Measurements from ENCODE around the gene UBE2D2.
"Not testable (repeated sequence)": the region's sequence is repeated elsewhere in the genome, so short reads cannot be mapped to it uniquely, and the experiment has no call there.

The UBE2D2 gene

DNA sequence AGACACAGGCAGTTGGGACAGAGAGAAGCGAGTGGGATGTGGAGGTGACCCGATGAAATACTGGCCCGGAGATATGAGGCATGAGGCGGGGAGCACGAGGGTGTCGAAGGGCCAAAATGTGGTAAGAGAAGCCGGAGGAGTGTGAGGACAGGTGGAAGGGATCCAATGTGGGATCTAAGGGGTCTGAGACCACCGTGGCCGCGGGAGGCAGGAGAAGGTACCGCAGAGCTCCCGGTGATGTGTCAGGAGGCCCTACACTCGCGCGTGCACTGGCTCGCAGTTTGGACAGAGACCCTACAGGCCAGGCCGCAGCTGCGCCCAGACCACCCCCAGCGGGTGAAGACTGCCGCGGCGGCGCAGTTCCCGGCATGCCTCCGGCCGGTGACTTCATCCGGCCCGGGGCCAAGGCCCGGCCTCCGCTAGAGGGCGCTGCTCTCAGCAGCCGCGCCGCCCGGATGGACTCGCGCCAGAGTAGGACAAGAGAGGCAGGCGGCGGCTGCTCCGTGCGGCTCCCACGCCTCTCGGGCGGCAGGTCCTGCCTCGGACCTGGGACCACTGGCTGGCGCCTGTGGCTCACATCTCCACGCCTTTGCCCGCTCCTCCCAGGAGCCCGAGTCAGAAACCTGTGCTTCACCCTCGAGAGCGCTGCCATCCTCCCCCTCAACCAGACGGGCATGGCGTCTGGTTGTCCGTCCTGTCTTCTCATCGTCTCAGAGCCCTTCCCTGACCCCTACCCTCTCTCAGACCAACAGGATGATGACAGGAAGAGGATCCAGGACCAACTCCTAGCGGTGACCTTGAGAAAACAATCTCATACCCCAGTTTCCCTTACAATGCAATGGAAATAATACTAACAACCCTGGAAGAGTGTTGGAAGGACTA, 43.2 kb upstream of the UBE2D2 start:
- Mint-ChIP-seq H3K36me3 (ENCODE audit: low read depth) (no peaks in the 10 kb centered on the region), H3K9me3 (no peaks in the 10 kb centered on the region), H3K27me3 (ENCODE audit: low read depth) (peaks cover 7% of the 10 kb centered on the region), H3K4me3 (peak overlapping the region; percentile 66 to 87 (median 86)), H3K27ac (peak overlapping the region; percentile 86 to 91 (median 86)), H3K4me1 (peaks cover 17% of the 10 kb centered on the region)
- TF ChIP-seq, protein P1, sequence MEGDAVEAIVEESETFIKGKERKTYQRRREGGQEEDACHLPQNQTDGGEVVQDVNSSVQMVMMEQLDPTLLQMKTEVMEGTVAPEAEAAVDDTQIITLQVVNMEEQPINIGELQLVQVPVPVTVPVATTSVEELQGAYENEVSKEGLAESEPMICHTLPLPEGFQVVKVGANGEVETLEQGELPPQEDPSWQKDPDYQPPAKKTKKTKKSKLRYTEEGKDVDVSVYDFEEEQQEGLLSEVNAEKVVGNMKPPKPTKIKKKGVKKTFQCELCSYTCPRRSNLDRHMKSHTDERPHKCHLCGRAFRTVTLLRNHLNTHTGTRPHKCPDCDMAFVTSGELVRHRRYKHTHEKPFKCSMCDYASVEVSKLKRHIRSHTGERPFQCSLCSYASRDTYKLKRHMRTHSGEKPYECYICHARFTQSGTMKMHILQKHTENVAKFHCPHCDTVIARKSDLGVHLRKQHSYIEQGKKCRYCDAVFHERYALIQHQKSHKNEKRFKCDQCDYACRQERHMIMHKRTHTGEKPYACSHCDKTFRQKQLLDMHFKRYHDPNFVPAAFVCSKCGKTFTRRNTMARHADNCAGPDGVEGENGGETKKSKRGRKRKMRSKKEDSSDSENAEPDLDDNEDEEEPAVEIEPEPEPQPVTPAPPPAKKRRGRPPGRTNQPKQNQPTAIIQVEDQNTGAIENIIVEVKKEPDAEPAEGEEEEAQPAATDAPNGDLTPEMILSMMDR (IDR thresholded peaks at IDR 0.05; ENCODE audit: unreplicated experiment in 3 of 3): peak; percentile 97 to 100 (median 99)

DNA sequence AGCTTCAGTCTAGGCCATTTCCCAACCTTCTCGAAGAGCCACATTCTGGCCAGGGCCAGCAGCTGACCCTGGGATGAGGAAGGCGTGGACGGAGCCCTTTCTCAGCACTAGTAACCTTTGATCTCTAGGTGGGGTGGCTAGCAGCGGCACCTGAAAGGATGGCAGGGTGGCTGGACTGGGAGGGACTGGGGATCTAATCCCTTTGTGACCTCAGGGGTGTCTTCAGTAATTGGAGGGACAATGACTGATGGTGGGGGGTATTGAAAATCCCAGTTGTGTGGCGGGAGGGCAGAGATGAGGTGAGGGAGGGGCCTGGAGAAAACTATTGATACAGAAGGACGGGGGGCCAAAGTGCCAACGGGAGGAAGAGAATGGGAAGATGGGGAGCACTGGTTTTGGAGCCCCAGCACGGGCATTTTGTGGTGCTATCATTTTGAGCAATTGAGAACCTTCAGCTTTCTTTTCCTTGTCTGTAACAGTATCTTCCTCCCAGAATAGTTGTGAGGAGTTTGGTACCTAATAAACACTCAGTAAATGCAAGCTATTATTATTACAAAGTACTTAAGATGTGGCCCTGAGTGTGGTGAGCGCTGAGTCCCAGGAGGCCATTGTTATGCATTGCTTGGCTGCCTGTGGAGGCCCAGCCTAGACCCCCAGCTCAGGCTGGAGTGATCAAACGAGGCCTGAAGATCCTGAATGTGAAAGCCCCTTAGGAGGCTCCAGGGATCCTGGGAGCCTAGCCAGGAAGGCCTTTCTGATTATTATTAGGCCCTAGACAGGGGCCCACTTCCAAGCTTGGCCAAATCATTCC, 37.3 kb upstream of the UBE2D2 start:
- H3K27ac Mint-ChIP-seq: peak overlapping the region in 2 of 3 experiments; percentile 42 to 62
- peaks cover 42% of the 10 kb centered on the region for H3K4me1 Mint-ChIP-seq
- H3K9me3 Mint-ChIP-seq: no peaks in the 10 kb centered on the region
- no peak overlapping the region for H3K4me3 Mint-ChIP-seq
- TF ChIP-seq, protein P1 (IDR thresholded peaks at IDR 0.05; ENCODE audit: unreplicated experiment in 3 of 3): no peak
- peaks cover 9% of the 10 kb centered on the region for H3K27me3 Mint-ChIP-seq (ENCODE audit: low read depth)
- no peaks in the 10 kb centered on the region for H3K36me3 Mint-ChIP-seq (ENCODE audit: low read depth)

- H3K4me3 Mint-ChIP-seq: no peak overlapping the region
- H3K9me3 Mint-ChIP-seq: no peaks in the 10 kb centered on the region
- peak overlapping the region in 2 of 3 experiments; percentile 38 to 62 for H3K27ac Mint-ChIP-seq
- peaks cover 8% of the 10 kb centered on the region for H3K27me3 Mint-ChIP-seq (ENCODE audit: low read depth)
- TF ChIP-seq, protein P1 (IDR thresholded peaks at IDR 0.05; ENCODE audit: unreplicated experiment in 3 of 3): no peak
- H3K36me3 Mint-ChIP-seq (ENCODE audit: low read depth): no peaks in the 10 kb centered on the region
- H3K4me1 Mint-ChIP-seq: peaks cover 40% of the 10 kb centered on the region
Measured at GRCh38 chr5:139524446-139524845, 36.7 kb upstream of the UBE2D2 start.

GRCh38 chr5:139524940-139525585, 36.1 kb upstream of the UBE2D2 start:
- Mint-ChIP-seq H3K9me3 (no peaks in the 10 kb centered on the region), H3K27ac (peak overlapping the region; percentile 87 to 91 (median 89)), H3K4me3 (peak overlapping the region in 2 of 3 experiments; percentile 19 to 44), H3K27me3 (ENCODE audit: low read depth) (peaks cover 5% of the 10 kb centered on the region), H3K36me3 (ENCODE audit: low read depth) (no peaks in the 10 kb centered on the region), H3K4me1 (peaks cover 40% of the 10 kb centered on the region)
- TF ChIP-seq, protein P1 (IDR thresholded peaks at IDR 0.05; ENCODE audit: unreplicated experiment in 3 of 3): no peak

- peaks cover 40% of the 10 kb centered on the region for H3K4me1 Mint-ChIP-seq
- not testable (repeated sequence) for H3K27me3 Mint-ChIP-seq (ENCODE audit: low read depth)
- peak overlapping the region; percentile 87 to 91 (median 89) for H3K27ac Mint-ChIP-seq
Measured at GRCh38 chr5:139525586-139526308, 35.4 kb upstream of the UBE2D2 start.

DNA sequence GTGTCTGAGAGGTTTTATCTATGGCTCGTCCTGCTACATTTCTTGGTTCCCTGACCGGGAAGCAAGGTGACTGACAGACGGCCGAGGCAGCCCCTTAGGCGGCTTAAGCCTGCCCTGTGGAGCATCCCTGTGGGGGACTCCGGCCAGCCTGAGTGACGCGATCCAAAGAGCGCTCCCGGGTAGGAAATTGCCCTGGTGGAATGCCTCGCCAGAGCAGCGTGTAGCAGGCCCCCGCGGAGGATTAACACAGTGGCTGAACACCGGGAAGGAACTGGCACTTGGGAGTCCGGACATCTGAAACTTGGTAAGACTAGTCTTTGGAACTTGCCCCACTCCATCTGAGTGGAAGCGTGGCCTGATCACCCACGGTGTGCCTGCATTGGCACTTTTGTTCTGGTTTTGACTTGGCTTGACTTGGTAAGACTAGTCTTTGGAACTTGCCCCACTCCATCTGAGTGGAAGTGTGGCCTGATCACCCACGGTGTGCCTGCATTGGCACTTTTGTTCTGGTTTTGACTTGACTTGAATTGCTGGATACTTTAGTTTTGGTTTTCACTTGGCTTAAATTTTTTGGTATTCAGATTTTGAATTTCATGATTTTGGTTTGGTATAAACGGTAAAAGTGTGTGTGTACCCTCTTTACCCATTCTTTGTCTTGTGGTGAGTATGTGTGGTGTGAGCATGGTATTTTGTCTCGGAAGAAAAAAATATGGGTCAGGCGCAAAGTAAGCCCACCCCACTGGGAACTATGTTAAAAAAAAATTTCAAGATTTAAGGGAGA, 34.6 kb upstream of the UBE2D2 start:
- H3K4me3 Mint-ChIP-seq: peak overlapping the region; percentile 11 to 66 (median 55)
- not testable (repeated sequence) for H3K27me3 Mint-ChIP-seq (ENCODE audit: low read depth); H3K9me3 Mint-ChIP-seq; H3K36me3 Mint-ChIP-seq (ENCODE audit: low read depth)
- peaks cover 40% of the 10 kb centered on the region for H3K4me1 Mint-ChIP-seq
- peak overlapping the region; percentile 87 to 91 (median 89) for H3K27ac Mint-ChIP-seq

More at GRCh38 chr5:139525586-139526308, 35.4 kb upstream of the UBE2D2 start:
- H3K4me3 Mint-ChIP-seq: peak overlapping the region; percentile 7 to 66 (median 44)
- H3K9me3 Mint-ChIP-seq; H3K36me3 Mint-ChIP-seq (ENCODE audit: low read depth): not testable (repeated sequence)

- not testable (repeated sequence) for H3K9me3 Mint-ChIP-seq; H3K36me3 Mint-ChIP-seq (ENCODE audit: low read depth); H3K27me3 Mint-ChIP-seq (ENCODE audit: low read depth)
- peak overlapping the region; percentile 87 to 91 (median 89) for H3K27ac Mint-ChIP-seq
- H3K4me1 Mint-ChIP-seq: peaks cover 40% of the 10 kb centered on the region
- H3K4me3 Mint-ChIP-seq: peak overlapping the region; percentile 11 to 55 (median 34)
Measured at GRCh38 chr5:139527090-139527470, 34.1 kb upstream of the UBE2D2 start.

GRCh38 chr5:139527896-139528467, 33.2 kb upstream of the UBE2D2 start:
- Mint-ChIP-seq H3K4me3 (peak overlapping the region; percentile 54 to 68 (median 60)), H3K4me1 (peaks cover 40% of the 10 kb centered on the region), H3K27ac (peak overlapping the region; percentile 87 to 91 (median 89))
- not testable (repeated sequence) for H3K27me3 Mint-ChIP-seq (ENCODE audit: low read depth); H3K9me3 Mint-ChIP-seq; H3K36me3 Mint-ChIP-seq (ENCODE audit: low read depth)
